ENCODE measurements around the gene PDE4D.

GRCh38 chr5:59562756-59563389 lies 330.7 kb downstream of the PDE4D start:
- TF ChIP-seq CTCF (conservative IDR thresholded peaks at IDR 0.05; ENCODE audit: low read depth, low read length) (no peak), SMC3 (IDR thresholded peaks at IDR 0.05; ENCODE audit: low read depth, low read length) (no peak), POLR2A (IDR thresholded peaks at IDR 0.05; ENCODE audit: low read depth, low read length) (no peak)

Measured in IMR-90 (cell line).